Measurements from ENCODE around the gene CD180.

Gene CD180

GRCh38 chr5:67203701-67204074 lies 7.1 kb upstream of the CD180 start:
- H3K9me3 ChIP-seq (ENCODE audit: insufficient read depth, low read length): no peaks in the 10 kb centered on the region
- TF ChIP-seq CTCF (IDR thresholded peaks at IDR 0.05; ENCODE audit: low read depth, low read length) (no peak), EZH2phosphoT487 (IDR thresholded peaks at IDR 0.05; ENCODE audit: low read depth) (no peak)
- H3K36me3 ChIP-seq (replicated peaks; ENCODE audit: low read depth, low read length): no peaks in the 10 kb centered on the region
- H3K79me2 ChIP-seq (ENCODE audit: low read length): no peaks in the 10 kb centered on the region
- H2AFZ ChIP-seq (ENCODE audit: low read depth, low read length): no peak overlapping the region
- H3K4me3 ChIP-seq (ENCODE audit: low read length): no peak overlapping the region
- no peaks in the 10 kb centered on the region for H4K20me1 ChIP-seq (ENCODE audit: insufficient read depth, low read length)
- H3K4me2 ChIP-seq (ENCODE audit: low read length): peak overlapping the region; percentile 94; the same call in 1 of the 2 replicates
- peak overlapping the region; percentile 97; the same call in 1 of the 2 replicates for H3K27ac ChIP-seq (ENCODE audit: low read length)
- H3K27me3 ChIP-seq (ENCODE audit: low read depth, low read length): peaks cover 3% of the 10 kb centered on the region; the same call in 1 of the 2 replicates
- H3K4me1 ChIP-seq (ENCODE audit: low read length): peaks cover 96% of the 10 kb centered on the region
- no peak overlapping the region for H3K9ac ChIP-seq (ENCODE audit: low read length)

- H3K4me2 ChIP-seq (ENCODE audit: low read length): peak overlapping the region; percentile 35
- peak overlapping the region; percentile 84 for H3K27ac ChIP-seq (ENCODE audit: low read length)
- H2AFZ ChIP-seq (ENCODE audit: low read depth, low read length): no peak overlapping the region
- H3K79me2 ChIP-seq (ENCODE audit: low read length): no peaks in the 10 kb centered on the region
- no peak overlapping the region for H3K4me3 ChIP-seq (ENCODE audit: low read length)
- 0 out of 2 replicates have a peak overlapping the region, but pooled peaks have one; percentile 14 for H3K9ac ChIP-seq (ENCODE audit: low read length)
- H3K9me3 ChIP-seq (ENCODE audit: insufficient read depth, low read length): no peaks in the 10 kb centered on the region
- H4K20me1 ChIP-seq (ENCODE audit: insufficient read depth, low read length): no peaks in the 10 kb centered on the region
- TF ChIP-seq EZH2phosphoT487 (IDR thresholded peaks at IDR 0.05; ENCODE audit: low read depth) (no peak), CTCF (IDR thresholded peaks at IDR 0.05; ENCODE audit: low read depth, low read length) (no peak)
- H3K4me1 ChIP-seq (ENCODE audit: low read length): peaks cover 92% of the 10 kb centered on the region
- no peaks in the 10 kb centered on the region for H3K36me3 ChIP-seq (replicated peaks; ENCODE audit: low read depth, low read length)
- H3K27me3 ChIP-seq (ENCODE audit: low read depth, low read length): peaks cover 3% of the 10 kb centered on the region; the same call in 1 of the 2 replicates
Measured at GRCh38 chr5:67202828-67203227, 6.2 kb upstream of the CD180 start.

DNA sequence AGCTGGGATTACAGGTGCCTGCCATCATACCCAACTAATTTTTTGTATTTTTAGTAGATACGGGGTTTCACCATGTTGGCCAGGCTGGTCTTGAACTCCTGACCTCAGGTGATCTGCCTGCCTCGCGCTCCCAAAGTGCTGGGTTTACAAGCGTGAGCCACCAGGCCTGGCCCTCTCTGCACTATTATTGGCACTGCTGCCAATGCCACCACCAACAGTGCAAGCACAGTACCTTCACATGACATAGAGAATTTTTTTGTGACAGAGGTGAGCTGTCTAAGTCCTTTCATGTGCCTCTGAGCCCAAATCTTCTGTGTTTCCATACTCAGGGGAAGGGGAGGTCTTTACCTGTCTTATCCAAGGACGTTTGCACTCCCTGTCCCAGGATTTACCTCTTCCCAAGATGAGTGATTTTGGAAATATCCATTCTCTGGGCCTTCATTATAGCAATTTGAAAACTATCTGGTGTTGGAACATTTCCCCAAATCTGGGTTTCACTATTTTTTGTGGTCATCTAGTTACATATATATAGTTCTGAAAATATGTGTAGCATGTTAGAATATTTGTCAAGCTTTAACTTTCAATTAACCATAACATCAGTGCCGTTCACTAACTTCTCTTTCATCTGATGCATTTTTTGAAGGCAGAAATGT lies 5.4 kb upstream of the CD180 start:
- TF ChIP-seq EZH2phosphoT487 (IDR thresholded peaks at IDR 0.05; ENCODE audit: low read depth): no peak
- TF ChIP-seq CTCF (IDR thresholded peaks at IDR 0.05; ENCODE audit: low read depth, low read length): no peak
- peaks cover 3% of the 10 kb centered on the region; the same call in 1 of the 2 replicates for H3K27me3 ChIP-seq (ENCODE audit: low read depth, low read length)
- H3K4me3 ChIP-seq (ENCODE audit: low read length): no peak overlapping the region
- peak overlapping the region; percentile 35 for H3K4me2 ChIP-seq (ENCODE audit: low read length)
- H3K36me3 ChIP-seq (replicated peaks; ENCODE audit: low read depth, low read length): no peaks in the 10 kb centered on the region
- H3K27ac ChIP-seq (ENCODE audit: low read length): peak overlapping the region; percentile 84
- no peaks in the 10 kb centered on the region for H3K9me3 ChIP-seq (ENCODE audit: insufficient read depth, low read length)
- peak overlapping the region; percentile 14; the same call in 1 of the 2 replicates for H3K9ac ChIP-seq (ENCODE audit: low read length)
- no peak overlapping the region for H2AFZ ChIP-seq (ENCODE audit: low read depth, low read length)
- H3K4me1 ChIP-seq (ENCODE audit: low read length): peaks cover 89% of the 10 kb centered on the region
- H4K20me1 ChIP-seq (ENCODE audit: insufficient read depth, low read length): no peaks in the 10 kb centered on the region
- no peaks in the 10 kb centered on the region for H3K79me2 ChIP-seq (ENCODE audit: low read length)

DNA sequence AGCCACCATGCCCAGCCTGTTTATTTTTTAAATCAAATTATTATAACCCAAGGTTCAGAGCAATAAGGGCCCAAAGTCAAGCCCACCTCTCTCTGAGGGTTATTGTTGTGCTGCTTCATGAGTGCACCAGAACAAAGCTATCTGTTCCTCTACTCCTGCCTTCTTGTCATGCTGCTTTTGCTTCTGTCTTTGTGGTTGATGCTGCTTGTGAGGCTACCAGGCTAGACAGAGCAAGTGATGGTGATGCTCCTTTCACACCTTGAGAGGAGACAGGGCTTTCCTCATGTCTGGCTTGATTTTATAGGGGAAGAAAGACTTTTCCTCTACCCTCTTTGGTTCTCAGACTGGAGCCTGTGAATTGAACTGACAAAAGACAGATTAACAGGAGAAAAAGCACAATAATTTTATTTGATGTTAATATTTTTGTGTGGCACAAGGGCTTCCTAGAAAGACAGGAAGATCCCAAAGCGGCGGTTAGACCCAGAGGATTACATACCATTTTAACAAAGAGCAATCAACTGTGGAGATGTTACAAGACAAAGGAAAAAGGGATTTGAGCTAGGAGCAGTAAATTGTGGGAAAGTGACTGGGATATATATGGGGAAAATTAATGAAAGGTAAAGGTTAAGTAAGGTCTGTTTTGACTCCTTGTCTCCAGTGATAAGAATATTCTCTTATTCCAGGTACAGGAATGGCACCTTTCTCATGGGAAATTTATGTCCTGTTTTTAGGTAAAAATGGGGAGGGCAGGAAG lies 4.4 kb upstream of the CD180 start:
- no peak overlapping the region for H3K4me2 ChIP-seq (ENCODE audit: low read length)
- H3K9ac ChIP-seq (ENCODE audit: low read length): no peak overlapping the region
- no peak for TF ChIP-seq CTCF (IDR thresholded peaks at IDR 0.05; ENCODE audit: low read depth, low read length)
- no peak for TF ChIP-seq EZH2phosphoT487 (IDR thresholded peaks at IDR 0.05; ENCODE audit: low read depth)
- peak overlapping the region; percentile 84; the same call in 1 of the 2 replicates for H3K27ac ChIP-seq (ENCODE audit: low read length)
- no peak overlapping the region for H3K4me3 ChIP-seq (ENCODE audit: low read length)
- no peak overlapping the region for H2AFZ ChIP-seq (ENCODE audit: low read depth, low read length)
- peaks cover 91% of the 10 kb centered on the region for H3K4me1 ChIP-seq (ENCODE audit: low read length)
- H3K9me3 ChIP-seq (ENCODE audit: insufficient read depth, low read length): no peaks in the 10 kb centered on the region
- no peaks in the 10 kb centered on the region for H3K36me3 ChIP-seq (replicated peaks; ENCODE audit: low read depth, low read length)
- H3K27me3 ChIP-seq (ENCODE audit: low read depth, low read length): peaks cover 3% of the 10 kb centered on the region; the same call in 1 of the 2 replicates
- no peaks in the 10 kb centered on the region for H4K20me1 ChIP-seq (ENCODE audit: insufficient read depth, low read length)
- H3K79me2 ChIP-seq (ENCODE audit: low read length): no peaks in the 10 kb centered on the region
